ENCODE measurements around the gene ADGRV1.

GRCh38 chr5:91030521-91031401, 472.2 kb downstream of the ADGRV1 start:
- TF ChIP-seq MEF2A (IDR thresholded peaks at IDR 0.05; ENCODE audit: borderline replicate concordance, low read depth) (no peak), CTCF (IDR thresholded peaks at IDR 0.05) (no peak), SIN3A (IDR thresholded peaks at IDR 0.05; ENCODE audit: borderline replicate concordance, low read depth, low read length) (no peak), IRF3 (IDR thresholded peaks at IDR 0.05; ENCODE audit: low read depth, low read length) (no peak), EP300 (IDR thresholded peaks at IDR 0.05; ENCODE audit: borderline replicate concordance in 1 of 2, low read depth in 1 of 2, low read length in 1 of 2) (no peak), FOXJ3 (CRISPR knock-in tag; IDR thresholded peaks at IDR 0.05) (no peak), TCF12 (IDR thresholded peaks at IDR 0.05) (no peak), NRF1 (IDR thresholded peaks at IDR 0.05; ENCODE audit: low read depth, low read length) (no peak), POLR2AphosphoS5 (IDR thresholded peaks at IDR 0.05; ENCODE audit: low read depth, low read length) (no peak), SMC3 (IDR thresholded peaks at IDR 0.05; ENCODE audit: low read depth, low read length) (no peak), CHD2 (IDR thresholded peaks at IDR 0.05; ENCODE audit: low read length, partially characterized antibody) (no peak), TAF1 (IDR thresholded peaks at IDR 0.05; ENCODE audit: borderline replicate concordance, low read depth, low read length) (no peak), TEAD4 (IDR thresholded peaks at IDR 0.05; ENCODE audit: borderline replicate concordance, insufficient read depth) (no peak)

Data from SK-N-SH (cell line).